ENCODE measurements around the gene RPS14.
A peak's percentile ranks its signal among the peaks of the same experiment; 100 is the strongest.
"Not testable (repeated sequence)": the region's sequence is repeated elsewhere in the genome, so short reads cannot be mapped to it uniquely, and the experiment has no call there.

The RPS14 gene

DNA sequence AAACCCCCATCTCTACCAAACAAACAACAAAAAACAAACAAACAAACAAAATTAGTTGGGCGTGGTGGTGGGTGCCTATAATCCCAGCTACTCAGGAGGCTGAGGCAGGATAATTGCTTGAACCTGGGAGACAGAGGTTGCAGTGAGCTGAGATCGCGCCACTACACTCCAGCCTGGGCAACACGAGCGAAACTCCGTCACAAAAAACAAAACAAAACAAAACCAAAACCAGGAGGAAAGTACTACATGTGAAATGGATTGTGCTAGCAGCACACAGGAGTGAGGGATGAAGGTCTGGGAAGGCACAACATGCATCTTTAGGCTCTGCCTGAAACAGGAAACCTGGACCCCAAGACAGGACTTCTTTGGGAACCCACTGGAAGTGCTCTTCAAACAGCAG is 27.0 kb upstream of the RPS14 start:
- DNase-seq, result not testable (repeated sequence)

DNA sequence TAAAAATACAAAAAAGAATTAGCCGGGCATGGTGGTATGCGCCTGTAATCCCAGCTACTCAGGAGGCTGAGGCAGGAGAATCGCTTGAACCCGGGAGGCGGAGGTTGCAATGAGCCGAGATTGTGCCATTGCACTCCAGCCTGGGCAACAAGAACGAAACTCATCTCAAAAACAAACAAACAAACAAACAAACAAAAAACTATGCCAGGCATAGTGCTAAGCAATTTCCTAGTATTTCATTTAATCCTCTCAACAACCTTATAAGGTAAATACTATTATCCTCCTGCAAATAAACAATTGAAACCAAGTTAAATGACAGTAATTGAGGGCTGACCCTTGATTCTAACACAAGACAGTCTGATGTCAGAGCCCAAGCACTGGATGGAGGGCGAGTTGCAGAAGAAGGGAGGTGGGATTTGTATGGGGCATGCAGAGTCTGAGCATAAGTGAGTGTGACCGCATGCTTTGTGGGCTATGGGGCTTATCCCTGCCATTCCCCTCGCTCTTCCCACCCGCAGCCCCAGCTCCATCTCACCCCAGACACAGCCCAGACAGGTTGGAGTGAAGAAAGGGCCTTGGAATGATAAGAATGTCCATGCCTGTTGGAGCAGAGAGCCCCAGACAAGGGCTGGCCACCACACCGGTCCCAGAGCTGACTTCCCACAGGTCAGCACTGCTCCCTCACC is 24.3 kb upstream of the RPS14 start:
- no peak for DNase-seq

DNA sequence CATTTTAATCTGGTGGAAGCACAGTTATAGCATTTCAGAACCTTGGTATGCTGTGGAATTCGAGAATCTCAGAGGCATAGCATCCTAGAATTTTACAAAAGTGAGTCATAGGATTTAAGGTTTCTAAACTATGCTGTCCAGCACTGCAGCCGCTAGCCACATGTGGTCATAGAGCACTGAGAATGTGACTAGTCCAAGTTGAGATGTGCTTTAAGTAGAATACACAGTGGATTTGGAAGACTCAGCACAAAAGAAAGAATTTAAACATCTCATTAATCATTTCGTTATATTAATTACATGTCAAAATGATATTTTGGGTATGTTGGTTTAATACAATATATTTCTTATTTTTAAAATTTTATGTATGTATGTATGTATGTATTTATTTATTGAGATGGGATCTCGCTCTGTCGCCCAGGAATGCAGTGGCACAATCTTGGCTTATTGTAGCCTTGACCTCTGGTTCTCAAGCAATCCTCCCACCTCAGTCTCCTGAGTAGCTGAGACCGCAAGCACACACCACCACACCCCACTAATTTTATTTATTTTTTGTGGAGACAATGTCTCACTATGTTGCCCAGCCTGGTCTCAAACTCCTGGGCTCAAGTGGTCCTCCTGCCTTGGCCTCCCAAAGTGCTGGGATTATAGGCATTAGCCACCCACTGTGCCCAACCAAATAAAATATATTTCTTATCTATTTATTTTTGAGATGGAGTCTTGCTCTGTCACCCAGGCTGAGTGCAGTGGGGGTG is 20.4 kb upstream of the RPS14 start:
- no peak for DNase-seq

DNA sequence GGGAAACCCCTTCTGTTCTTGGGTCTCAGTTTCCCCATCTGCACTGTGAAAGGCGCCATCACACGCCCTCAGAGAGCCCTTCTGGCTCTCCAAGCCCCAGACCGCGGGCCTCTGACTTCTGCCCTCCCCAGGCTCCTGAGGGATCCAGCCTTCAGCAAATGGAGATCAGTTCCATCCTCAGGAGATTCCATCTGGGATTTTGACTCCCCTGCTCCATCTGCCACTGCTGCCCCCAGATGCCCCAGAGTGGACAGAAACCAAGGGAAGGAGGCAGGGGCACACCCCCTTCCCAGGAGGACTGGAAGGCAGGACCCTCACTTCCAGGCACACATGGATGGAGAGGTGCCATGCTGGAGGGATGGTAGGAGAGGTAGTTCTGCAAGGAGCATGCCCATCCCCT is 18.7 kb upstream of the RPS14 start:
- DNase-seq, result no peak

DNA sequence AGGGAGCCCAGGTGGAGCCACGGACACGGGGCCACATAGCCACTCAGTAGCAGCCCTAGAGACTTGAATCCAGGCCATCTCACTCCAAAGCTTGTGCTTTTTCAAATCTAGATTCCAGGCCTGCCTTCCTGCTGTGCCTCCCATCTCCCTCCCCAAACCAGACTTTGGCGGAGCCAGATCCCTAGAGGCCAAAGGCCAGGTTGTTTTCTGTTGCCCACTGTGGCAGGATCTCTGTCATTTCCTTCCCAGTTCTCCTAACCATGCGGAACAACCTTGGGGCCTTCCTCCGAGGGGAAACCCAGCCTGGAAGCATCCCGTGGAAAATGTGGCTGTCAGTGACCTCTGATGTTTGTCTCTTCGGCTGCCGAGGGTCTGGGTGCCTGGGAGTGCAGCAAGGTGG is 16.4 kb upstream of the RPS14 start:
- no peak for DNase-seq

DNA sequence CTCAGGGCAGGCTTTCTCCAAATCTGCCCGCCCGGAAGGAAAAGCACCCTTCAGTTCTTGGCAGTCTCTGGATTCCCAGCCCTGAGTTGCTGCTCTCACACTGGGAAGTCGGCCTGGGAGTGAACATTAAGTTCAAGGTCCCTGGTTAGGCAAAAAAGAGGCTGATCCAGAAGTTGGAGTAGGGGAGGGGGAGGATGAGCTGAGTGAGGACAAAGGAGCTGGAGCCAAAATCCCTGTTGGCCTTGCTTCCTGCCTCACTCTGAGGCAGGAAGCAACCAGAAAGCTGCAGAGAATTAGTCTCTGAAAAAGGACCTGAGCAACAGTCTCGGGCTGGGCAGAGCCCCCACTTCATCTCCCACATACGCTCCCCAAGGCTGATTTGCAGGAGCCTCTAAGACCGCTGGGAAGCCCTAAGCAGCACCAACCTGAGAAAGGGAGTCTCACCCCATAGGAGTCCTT is 15.0 kb upstream of the RPS14 start:
- DNase-seq, result no peak

DNA sequence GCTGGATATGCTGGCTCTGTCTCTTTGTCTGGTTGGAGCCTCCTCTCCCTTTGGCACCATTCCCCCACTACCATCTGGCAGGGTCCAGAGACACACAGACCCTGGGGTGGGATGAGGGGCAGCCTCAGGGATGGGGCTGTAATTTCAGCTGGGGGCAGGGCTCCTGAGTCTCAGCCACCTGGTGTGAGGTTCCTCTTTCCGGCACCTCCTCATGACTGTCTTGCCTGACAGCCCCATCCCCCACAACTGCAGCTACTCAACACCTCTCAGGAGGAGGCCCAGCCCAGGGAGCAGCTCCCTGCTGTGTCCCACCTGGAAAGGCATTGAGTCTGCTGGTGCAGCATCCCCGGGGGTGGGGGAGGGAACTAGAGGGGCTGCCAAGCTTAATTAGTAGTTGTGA is 11.7 kb upstream of the RPS14 start:
- peak in 1 of 4 experiments; percentile 5 for DNase-seq

DNA sequence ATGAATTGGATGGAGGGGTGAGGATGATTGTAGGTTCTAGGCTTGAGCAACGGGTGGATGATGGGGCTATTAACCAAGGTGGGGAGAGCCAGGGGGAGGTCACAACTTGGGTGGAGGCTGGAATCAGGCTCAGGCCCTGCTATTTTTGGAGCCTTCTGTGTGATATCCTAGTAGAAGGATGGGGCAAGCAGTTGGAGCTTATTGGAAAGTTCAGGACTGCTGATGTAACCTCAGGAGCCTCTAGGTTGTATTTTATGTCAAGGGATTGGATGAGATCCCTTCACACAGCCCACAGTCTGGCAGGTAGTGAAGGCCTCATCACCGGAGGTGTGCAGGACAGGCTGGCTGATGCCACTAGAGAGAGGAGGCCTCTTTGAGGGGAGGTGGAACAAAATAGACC is 11.2 kb upstream of the RPS14 start:
- DNase-seq, result no peak

DNA sequence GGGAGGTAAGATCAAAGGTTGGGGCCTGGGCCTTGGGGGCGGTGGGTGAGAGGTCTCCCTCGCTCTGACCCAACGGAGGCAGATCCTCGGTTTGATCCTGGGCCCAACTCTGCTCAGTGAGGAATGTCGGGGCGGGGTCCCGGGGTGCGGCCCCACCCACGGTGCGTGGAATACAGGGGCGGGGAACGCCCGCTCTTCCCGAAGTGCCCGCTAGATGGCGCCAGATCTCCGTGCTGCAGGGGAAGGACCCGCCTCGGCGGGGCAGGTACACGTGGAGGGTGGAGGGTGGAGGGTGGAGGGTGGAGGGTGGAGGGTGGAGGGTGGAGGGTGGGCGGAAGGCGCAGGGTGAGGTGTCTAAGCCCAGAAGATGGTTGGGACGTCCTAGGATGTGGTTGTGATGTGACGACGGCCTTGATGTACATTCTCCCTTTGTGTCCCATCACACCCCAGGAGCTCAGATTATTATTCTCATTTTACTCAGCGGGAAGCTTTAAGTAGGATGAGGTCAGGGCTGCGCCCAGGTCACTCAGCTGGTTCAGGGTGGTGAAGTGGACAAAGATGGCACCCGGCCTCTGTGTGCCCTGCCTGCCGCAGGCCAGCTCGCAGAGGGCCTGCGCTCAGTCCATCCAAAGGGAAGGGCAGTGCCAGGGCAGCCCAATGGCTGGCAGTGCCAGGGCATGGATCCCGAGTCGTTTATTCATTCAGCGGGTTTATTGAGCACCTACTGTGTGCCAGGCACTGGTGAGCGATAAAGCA is 9.4 kb upstream of the RPS14 start:
- peak; percentile 87 to 94 (median 88) for DNase-seq

DNA sequence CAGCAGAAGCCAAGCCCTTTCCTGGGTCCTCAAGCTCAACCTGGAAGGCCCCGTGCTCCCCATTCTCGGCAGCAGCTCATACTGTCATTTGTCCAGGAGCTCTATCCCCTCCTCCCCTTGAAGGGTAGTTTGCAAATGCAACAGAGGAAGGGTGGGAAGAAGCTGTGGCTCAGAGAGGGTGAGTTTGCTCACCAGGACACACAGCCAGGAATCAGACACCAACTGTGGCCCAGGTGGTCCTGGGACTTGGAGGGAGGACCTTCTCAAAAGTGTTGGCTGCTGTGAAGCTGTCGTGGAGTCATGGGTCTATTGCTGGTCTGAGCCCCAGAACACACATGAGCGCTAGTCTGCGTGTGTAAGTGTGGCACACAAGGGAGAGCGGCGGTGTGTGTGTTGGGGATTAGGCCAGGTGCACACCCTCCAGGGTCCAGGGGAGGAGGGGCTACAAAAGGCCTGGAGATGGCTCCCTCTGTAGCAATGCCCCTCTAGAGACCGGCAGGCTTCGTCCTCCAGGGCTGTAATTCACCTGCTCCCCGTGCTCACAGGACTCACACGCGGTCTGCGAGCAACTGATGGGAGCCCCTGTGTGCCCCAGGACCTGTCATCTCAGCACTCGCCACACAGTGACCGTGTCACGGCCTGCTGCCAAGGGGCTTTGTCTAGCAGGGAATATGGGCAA is 8.2 kb upstream of the RPS14 start:
- no peak for DNase-seq

DNA sequence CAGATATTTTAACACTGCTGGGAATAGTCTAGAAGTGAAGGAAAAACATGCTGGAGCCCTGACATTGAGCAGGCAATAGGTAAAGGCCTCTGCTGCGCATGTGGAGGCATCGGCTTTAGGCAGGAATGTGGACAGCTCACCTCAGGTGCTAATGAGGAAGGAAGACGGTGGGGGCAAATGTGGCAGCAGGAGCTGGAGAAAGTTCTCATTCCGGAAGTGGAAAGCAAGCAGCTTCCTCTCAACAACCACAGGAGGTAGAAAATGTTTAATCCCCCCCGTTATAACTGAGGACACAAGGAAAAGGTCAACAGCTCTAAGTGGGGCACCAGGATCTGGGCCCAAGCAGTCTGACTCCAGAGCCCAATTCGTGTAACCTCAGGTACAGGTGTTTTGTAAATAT is 7.6 kb upstream of the RPS14 start:
- no peak for DNase-seq

DNA sequence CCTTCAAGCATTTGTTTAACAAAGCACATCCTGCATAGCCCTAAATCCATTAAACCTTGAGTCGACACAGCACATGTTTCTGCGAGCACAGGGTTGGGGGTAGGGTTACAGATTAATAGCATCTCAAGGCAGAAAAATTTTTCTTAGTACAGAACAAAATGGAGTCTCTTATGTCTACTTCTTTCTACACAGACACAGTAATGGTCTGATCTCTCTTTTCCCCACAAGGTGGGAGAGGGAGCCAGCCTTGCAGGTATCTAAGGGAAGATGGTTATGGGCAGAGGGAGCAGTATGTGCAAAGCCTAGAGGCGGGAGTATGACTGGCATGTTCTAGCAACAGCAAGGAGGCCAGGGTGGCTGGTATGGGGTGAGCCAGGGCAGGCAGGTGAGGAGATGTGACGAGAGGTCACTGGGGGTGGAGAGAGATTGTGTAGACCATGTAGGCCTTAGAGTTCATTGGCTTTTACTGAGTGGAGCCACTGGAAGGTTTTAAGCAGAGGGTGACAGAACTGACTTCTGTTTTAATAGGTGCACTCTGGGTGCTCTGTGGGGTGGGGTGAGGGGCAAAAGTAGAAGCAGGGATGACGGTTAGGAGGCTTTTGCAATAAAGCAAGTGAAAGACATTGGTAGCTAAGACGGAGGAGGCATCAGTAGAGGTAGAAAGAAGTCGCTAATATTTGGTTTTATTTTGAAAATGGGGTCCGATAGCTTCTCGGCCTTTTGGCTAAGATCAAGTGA is 5.1 kb upstream of the RPS14 start:
- no peak for DNase-seq

DNA sequence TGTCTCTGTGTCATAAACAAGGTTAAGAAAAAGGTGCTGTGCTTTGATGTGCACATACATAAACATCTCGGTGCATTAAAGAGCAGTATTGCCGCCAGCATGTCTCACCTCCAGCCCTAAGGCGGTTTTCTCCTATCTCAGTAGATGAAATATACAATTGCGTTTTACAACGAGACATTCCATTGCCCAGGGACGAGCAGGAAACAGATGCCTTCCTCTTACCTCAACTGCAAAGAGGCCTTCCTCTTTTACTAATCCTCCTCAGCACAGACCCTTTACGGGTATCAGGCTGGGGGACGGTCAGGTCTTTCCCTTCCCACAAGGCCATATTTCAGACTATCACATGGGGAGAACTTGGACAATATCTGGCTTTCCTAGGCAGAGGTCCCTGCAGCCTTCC is 4.5 kb upstream of the RPS14 start:
- not testable (repeated sequence) for DNase-seq

DNA sequence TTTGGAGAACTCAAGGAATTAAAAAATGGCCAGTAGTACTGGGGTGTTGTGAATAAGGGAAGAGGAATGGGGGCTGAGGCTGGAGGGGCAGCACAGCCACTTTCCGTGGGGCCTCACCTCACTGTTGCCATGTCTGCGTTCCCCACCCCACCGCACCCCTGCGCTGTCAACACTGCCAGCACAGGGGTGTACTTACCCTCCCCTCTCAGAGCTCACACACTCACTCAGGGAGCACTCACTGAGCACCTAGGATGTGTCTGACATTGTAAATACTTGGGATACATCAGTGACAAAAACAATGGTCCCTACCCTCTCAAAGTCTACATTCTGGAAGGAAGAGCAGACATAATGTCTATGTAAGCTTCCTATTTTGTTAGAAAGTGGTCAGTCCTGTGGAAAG is 3.4 kb upstream of the RPS14 start:
- no peak for DNase-seq

DNA sequence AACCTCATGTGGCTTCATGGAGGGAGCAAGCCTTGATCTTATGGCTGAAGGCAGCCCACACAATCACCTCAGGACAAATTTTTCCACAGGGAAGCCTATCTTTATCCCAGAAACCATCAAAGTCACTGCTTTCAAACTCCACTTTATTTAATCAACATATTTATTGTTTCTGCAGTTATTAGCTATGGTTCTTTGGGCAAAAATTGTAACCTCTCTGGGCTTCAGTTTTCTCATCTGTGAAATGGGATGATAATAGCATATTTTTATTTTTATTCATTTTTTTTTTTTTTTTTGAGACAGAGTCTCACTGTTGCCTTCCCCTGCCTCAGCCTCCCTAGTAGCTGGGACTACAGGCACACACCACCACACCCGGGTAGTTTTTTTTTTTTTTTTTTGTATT is 2.1 kb upstream of the RPS14 start:
- DNase-seq, result no peak

DNA sequence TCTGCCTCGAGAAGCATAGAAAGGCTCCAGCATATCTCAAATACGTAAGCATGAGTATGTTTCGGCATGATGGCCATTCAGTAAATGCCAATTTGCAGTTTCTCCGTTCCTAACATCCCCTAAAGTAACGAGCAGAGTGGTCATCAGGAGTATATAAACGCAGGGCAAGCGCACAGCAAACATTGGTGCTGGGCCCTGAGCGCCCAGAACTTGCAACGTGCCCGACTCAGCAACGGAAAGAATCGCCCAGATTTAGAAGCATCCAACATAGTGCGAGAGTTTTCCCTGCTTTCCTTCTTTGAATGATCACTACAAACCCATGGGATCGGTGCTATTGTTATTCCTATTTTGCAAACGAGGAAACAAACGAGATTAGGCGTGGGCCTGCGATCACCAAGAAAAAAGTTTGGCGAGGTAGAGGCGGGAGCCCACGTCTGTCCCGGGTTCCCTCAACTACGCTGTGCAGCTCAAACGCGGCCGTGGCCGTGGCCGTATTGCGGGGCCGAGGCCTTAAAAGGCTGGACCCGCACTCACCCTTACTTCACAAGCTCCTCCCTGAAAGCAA is 505 bp downstream of the RPS14 start:
- no peak for DNase-seq

DNA sequence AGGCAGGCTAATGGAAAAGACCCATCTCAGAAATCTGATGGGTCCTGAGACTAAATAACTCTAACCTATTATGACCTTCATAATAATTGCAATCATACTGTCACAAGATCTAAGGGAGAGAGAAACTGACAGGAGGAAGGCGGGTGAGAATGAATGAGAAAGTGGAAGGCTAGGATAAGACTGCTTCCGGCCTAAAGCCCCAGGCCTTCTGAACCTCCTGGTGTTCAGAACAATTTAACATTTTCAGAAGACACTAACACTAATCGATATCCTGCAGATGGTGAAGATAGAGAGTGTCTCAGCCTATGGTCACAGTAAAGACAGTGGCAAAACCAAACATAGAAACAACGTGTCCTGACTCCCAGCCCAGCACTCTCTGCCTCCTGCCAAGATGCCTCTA is 1.2 kb downstream of the RPS14 start:
- DNase-seq, result no peak

DNA sequence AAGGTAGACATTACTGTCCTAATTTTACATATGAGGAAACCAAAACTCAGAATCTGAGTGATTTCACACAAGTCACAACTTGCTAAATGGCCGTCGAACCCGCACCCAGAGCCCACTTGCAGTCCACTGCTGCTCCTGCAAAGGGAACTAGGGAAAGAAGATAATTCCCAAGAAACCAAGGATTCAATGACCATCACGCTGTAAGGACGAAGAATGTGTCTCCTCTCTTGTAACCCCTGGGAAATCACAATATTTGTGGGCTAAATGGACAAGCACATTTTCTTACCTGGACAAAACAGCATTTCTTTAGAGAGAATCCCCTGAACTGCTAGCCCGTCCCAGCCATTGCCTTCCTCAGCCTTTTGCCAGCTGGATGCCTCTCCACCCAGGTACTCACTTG is 2.4 kb downstream of the RPS14 start:
- DNase-seq, result no peak

DNA sequence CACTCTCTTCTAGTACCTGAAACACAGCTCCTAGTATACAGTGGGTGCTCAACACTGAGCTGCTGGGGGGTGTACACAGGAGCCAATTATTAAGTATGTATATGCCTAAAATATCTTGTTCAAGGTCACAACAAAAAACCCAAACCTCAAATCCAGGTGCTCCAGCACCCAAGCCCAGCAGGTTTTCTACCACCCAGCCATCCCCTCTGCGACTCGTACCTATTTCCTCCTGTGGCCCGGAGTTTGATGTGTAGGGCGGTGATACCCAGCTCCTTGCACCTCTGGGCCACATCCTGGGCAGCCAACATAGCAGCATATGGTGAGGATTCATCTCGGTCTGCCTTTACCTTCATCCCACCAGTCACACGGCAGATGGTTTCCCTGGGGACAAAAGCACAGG is 3.0 kb downstream of the RPS14 start:
- no peak for DNase-seq

DNA sequence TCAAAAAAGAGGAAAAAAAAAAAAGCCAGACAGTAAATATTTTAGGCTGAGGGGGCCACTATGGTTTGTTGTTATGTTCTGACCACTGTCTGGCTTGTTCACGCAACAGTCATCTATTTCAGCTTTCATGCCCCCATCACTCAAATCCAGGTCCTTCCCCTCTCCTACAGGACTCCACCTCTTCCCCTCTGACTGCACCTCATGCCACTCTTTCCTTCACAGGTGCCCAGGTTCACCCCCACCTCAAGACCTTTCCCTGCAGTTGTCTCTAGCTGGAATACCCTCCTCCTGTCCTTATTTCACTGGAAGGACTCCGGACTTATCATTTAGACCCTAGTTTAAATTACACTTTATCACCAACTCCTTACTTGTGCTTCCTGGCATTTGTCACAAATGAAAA is 3.5 kb downstream of the RPS14 start:
- no peak for DNase-seq

DNA sequence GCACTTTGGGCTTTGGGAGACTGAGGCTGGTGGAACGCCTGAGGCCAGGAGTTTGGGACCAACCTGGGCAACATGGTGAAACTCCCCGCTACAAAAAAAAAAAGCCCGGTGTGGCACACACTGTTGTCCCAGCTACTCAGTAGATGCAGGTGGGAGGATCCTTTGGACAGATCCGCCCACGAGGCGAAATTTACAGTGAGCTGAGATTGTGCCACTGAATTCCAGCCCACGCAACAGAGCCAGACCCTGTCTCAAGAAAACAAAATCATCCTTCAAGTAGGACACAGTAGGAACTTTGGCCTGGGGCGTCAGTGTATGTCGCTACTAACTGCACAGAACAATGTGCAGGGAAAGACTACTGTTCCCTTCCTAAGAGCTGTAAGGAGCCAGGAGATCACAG is 4.8 kb downstream of the RPS14 start:
- DNase-seq, result no peak

All from activated naive CD4-positive, alpha-beta T cell (primary cell).